HG03103 (cell line): ENCODE results near the gene MPZL3.

ENCODE experiments used
- ATAC-seq: cut with Tn5 transposase; IDR thresholded peaks from one replicate; pipeline ENCODE4 v1.9.1; 2021; ENCODE audit warnings: low read depth; ENCODE audit not compliant: unreplicated experiment

The MPZL3 gene

GRCh38 chr11:118214210-118214914 is 37.8 kb downstream of the MPZL3 start:
- no peak for ATAC-seq

- ATAC-seq: no peak
Observed at GRCh38 chr11:118213781-118214180, 38.4 kb downstream of the MPZL3 start.

- no peak for ATAC-seq
Observed at GRCh38 chr11:118213201-118213600, 39.0 kb downstream of the MPZL3 start.

- no peak for ATAC-seq
Observed at GRCh38 chr11:118212781-118213191, 39.4 kb downstream of the MPZL3 start.

GRCh38 chr11:118212131-118212725 is 39.9 kb downstream of the MPZL3 start:
- ATAC-seq: no peak

- ATAC-seq: no peak
Observed at GRCh38 chr11:118211006-118211405, 41.2 kb downstream of the MPZL3 start.

GRCh38 chr11:118210323-118210722 is 41.8 kb downstream of the MPZL3 start:
- no peak for ATAC-seq

- ATAC-seq: no peak
Observed at GRCh38 chr11:118209033-118209432, 43.1 kb downstream of the MPZL3 start.

GRCh38 chr11:118207079-118207478 is 45.1 kb downstream of the MPZL3 start:
- no peak for ATAC-seq

GRCh38 chr11:118206391-118207031 is 45.7 kb downstream of the MPZL3 start:
- ATAC-seq: no peak

- no peak for ATAC-seq
Observed at GRCh38 chr11:118205606-118206378, 46.4 kb downstream of the MPZL3 start.

- ATAC-seq: no peak
Observed at GRCh38 chr11:118202599-118203422, 49.4 kb downstream of the MPZL3 start.

- ATAC-seq: no peak
Observed at GRCh38 chr11:118201966-118202365, 50.2 kb downstream of the MPZL3 start.

- no peak for ATAC-seq
Observed at GRCh38 chr11:118200901-118201680, 51.1 kb downstream of the MPZL3 start.

GRCh38 chr11:118200497-118200896 is 51.7 kb downstream of the MPZL3 start:
- ATAC-seq: no peak

GRCh38 chr11:118199135-118199534 is 53.0 kb downstream of the MPZL3 start:
- no peak for ATAC-seq

- ATAC-seq: no peak
Observed at GRCh38 chr11:118198370-118198769, 53.8 kb downstream of the MPZL3 start.

- no peak for ATAC-seq
Observed at GRCh38 chr11:118194835-118195627, 57.1 kb downstream of the MPZL3 start.
